ENCODE data around the gene SETD6. TPM values are rescaled to one million over a fixed set of nuclear protein-coding genes. Genes with fewer than 3 reads are reported as not detected.

Gene SETD6
- total RNA-seq, 2 donors from 2014 or later: 37.2 to 42.3 TPM

DNA sequence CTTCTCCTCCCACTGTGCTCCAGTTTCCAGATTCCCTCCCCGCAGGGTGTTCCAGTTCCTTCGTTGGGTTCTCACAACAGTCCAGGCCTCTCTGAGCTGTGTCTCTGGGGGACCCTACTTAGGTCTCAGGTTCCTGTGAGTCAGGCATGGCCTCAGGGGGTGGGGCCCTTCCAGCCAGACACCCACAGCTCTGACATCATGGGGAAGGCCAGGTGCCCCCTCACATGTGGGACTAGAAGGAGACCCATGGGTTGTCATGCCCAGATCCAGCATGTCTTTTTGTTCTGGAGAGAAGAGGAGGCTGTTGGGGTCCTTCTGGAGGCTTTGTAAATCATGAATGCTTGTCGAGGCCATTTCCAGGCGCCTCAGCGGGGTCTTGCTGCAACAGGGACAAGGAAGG, 47.4 kb upstream of the SETD6 start:
- H3K36me3 Mint-ChIP-seq (ENCODE audit: low read depth): peaks cover 9% of the 10 kb centered on the region
- no peak overlapping the region for H3K4me3 ChIP-seq (ENCODE audit: low read length)
- H3K27ac ChIP-seq (ENCODE audit: low read depth, low read length): no peak overlapping the region
- no peak for DNase-seq
- H3K9me3 ChIP-seq (ENCODE audit: control insufficient read depth, low read length): no peaks in the 10 kb centered on the region
- peaks cover 41% of the 10 kb centered on the region for H3K4me1 Mint-ChIP-seq
- peaks cover 8% of the 10 kb centered on the region for H3K27me3 ChIP-seq (ENCODE audit: control insufficient read depth, insufficient read depth, low read length, poor library complexity, severe bottlenecking)
- no peaks in the 10 kb centered on the region for H3K9me3 Mint-ChIP-seq
- H3K27me3 Mint-ChIP-seq (ENCODE audit: insufficient read depth): peaks cover 12% of the 10 kb centered on the region
- 89 to 95% methylated on average over 4 to 5 of the region's 5 CpGs for WGBS, 2 experiments (ENCODE audit: insufficient coverage in 1 of 2, insufficient read length in 1 of 2)
- no peak overlapping the region for H3K4me3 Mint-ChIP-seq
- H3K36me3 ChIP-seq (ENCODE audit: control insufficient read depth, insufficient read depth, low read length): no peaks in the 10 kb centered on the region
- TF ChIP-seq, protein P1, sequence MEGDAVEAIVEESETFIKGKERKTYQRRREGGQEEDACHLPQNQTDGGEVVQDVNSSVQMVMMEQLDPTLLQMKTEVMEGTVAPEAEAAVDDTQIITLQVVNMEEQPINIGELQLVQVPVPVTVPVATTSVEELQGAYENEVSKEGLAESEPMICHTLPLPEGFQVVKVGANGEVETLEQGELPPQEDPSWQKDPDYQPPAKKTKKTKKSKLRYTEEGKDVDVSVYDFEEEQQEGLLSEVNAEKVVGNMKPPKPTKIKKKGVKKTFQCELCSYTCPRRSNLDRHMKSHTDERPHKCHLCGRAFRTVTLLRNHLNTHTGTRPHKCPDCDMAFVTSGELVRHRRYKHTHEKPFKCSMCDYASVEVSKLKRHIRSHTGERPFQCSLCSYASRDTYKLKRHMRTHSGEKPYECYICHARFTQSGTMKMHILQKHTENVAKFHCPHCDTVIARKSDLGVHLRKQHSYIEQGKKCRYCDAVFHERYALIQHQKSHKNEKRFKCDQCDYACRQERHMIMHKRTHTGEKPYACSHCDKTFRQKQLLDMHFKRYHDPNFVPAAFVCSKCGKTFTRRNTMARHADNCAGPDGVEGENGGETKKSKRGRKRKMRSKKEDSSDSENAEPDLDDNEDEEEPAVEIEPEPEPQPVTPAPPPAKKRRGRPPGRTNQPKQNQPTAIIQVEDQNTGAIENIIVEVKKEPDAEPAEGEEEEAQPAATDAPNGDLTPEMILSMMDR (conservative IDR thresholded peaks at IDR 0.05): no peak
- H3K27ac Mint-ChIP-seq: no peak overlapping the region
- H3K4me1 ChIP-seq (ENCODE audit: control insufficient read depth, insufficient read depth, low read length): peaks cover 11% of the 10 kb centered on the region
- H3K9ac ChIP-seq (ENCODE audit: extremely low read depth, low read length, poor library complexity, severe bottlenecking): no peak overlapping the region

DNA sequence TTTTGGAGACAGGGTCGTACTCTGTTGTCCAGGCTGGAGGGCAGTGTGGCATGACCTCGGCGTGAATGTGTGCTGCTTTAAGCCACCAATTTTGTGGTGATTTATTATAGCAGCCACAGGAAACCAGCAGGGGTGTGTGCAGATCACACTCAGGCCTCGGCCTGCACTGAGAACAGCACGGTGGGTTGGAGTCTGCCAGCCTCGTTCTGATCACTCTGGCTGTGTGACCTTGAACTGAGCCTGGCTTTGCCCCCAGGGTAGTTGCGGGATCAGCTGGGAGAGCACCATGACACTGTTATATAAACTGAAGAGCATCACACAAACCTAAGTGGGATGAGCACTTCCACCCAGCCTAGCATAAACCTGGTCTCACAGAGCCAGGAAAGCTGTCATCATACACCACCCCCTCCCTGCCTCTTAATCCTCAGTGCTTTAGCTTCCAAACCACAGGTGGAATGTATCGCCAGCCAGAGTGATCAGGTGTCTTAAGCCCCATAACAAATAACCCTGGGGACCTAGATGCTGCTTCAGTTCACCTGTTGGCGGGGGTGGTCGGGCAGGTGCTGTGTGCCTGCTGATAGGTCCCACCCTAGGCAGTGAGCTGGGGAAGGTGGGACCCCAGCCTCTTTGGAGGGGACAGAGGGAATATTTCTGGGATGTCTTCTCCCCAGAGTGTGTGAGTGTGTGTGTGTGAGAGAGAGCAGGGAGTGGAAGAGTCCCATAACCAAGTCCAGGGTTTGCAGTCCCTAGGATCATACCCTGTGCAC, 43.9 kb upstream of the SETD6 start:
- no peaks in the 10 kb centered on the region for H3K27me3 ChIP-seq (ENCODE audit: control insufficient read depth, insufficient read depth, low read length, poor library complexity, severe bottlenecking)
- H3K36me3 ChIP-seq (ENCODE audit: control insufficient read depth, insufficient read depth, low read length): peaks cover 7% of the 10 kb centered on the region
- peak overlapping the region; percentile 30 for H3K4me3 Mint-ChIP-seq
- H3K4me1 Mint-ChIP-seq: peaks cover 53% of the 10 kb centered on the region
- TF ChIP-seq, protein P1 (conservative IDR thresholded peaks at IDR 0.05): no peak
- H3K4me3 ChIP-seq (ENCODE audit: low read length): peak overlapping the region; percentile 72
- DNase-seq: peak; percentile 82
- peaks cover 22% of the 10 kb centered on the region for H3K4me1 ChIP-seq (ENCODE audit: control insufficient read depth, insufficient read depth, low read length)
- no peak overlapping the region for H3K27ac ChIP-seq (ENCODE audit: low read depth, low read length)
- WGBS, 2 experiments (ENCODE audit: insufficient coverage in 1 of 2, insufficient read length in 1 of 2): 67 to 82% methylated on average over 8 to 10 of the region's 10 CpGs
- H3K9ac ChIP-seq (ENCODE audit: extremely low read depth, low read length, poor library complexity, severe bottlenecking): no peak overlapping the region
- H3K9me3 ChIP-seq (ENCODE audit: control insufficient read depth, low read length): no peaks in the 10 kb centered on the region
- H3K27ac Mint-ChIP-seq: peak overlapping the region; percentile 86
- H3K27me3 Mint-ChIP-seq (ENCODE audit: insufficient read depth): peaks cover 2% of the 10 kb centered on the region
- H3K9me3 Mint-ChIP-seq: peaks cover 5% of the 10 kb centered on the region
- H3K36me3 Mint-ChIP-seq (ENCODE audit: low read depth): peaks cover 19% of the 10 kb centered on the region

DNA sequence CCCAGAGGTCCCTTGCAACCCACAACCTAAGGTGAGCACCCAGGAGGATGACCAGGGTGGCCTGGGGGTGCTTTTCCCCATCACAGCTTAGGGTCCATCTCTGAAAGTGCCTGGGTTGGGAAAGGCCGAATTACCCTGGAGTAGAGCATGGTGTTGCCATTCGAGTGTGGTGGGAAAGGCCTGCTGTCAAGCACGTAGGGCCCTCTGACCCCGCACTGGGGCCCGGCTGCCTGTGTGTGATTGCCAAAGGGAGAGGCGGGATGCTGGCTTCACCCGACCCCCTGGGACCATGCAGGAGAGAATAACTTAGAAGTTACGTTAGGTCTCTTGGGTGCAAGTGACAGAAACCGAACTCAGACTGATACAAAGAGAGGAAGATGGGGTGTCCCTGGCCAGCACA, 43.1 kb upstream of the SETD6 start:
- DNase-seq: peak; percentile 44
- peaks cover 50% of the 10 kb centered on the region for H3K4me1 Mint-ChIP-seq
- Histone ChIP-seq H3K4me1 (ENCODE audit: control insufficient read depth, insufficient read depth, low read length) (peaks cover 22% of the 10 kb centered on the region), H3K36me3 (ENCODE audit: control insufficient read depth, insufficient read depth, low read length) (peaks cover 8% of the 10 kb centered on the region), H3K4me3 (ENCODE audit: low read length) (peak overlapping the region; percentile 72), H3K9ac (ENCODE audit: extremely low read depth, low read length, poor library complexity, severe bottlenecking) (no peak overlapping the region), H3K27me3 (ENCODE audit: control insufficient read depth, insufficient read depth, low read length, poor library complexity, severe bottlenecking) (no peaks in the 10 kb centered on the region), H3K9me3 (ENCODE audit: control insufficient read depth, low read length) (no peaks in the 10 kb centered on the region), H3K27ac (ENCODE audit: low read depth, low read length) (no peak overlapping the region)
- TF ChIP-seq, protein P1 (conservative IDR thresholded peaks at IDR 0.05): no peak
- H3K4me3 Mint-ChIP-seq: no peak overlapping the region
- H3K27me3 Mint-ChIP-seq (ENCODE audit: insufficient read depth): no peaks in the 10 kb centered on the region
- peaks cover 22% of the 10 kb centered on the region for H3K36me3 Mint-ChIP-seq (ENCODE audit: low read depth)
- H3K9me3 Mint-ChIP-seq: peaks cover 5% of the 10 kb centered on the region
- WGBS, 2 experiments (ENCODE audit: insufficient coverage in 1 of 2, insufficient read length in 1 of 2): 90 to 98% methylated on average over 9 of the region's 9 CpGs
- no peak overlapping the region for H3K27ac Mint-ChIP-seq
